Activated naive CD4-positive, alpha-beta T cell treated with anti-CD3 and anti-CD28 coated beads for 36 hours (primary cell): ENCODE data around the gene DERA. TPM values are rescaled to one million over a fixed set of nuclear protein-coding genes. Genes with fewer than 3 reads are reported as not detected.
"Not testable (repeated sequence)": the region's sequence is repeated elsewhere in the genome, so short reads cannot be mapped to it uniquely, and the experiment has no call there.

Source experiments
- CTCF ChIA-PET: fragments of 350-600 bp; sonication (Branson Sonifier 250); formaldehyde crosslinking; loops from one replicate; lab custom pipeline; 2021; ENCODE audit warnings: antibody characterized with exemption; lab: Charles Lee
- DNase-seq: peaks from one replicate; pipeline ENCODE4 v3.0.0-alpha.2; 2020
- H3K27ac Mint-ChIP-seq: one replicate; pipeline ENCODE4 v1.8.0; 2021; ENCODE audit warnings: mild to moderate bottlenecking, mixed read lengths
- H3K27me3 Mint-ChIP-seq: one replicate; pipeline ENCODE4 v1.8.0; 2021; ENCODE audit warnings: low read depth, mixed read lengths
- H3K36me3 Mint-ChIP-seq: one replicate; pipeline ENCODE4 v1.8.0; 2021; ENCODE audit warnings: low read depth, mixed read lengths
- H3K4me1 Mint-ChIP-seq: one replicate; pipeline ENCODE4 v1.8.0; 2021; ENCODE audit warnings: low read depth, mixed read lengths
- H3K4me3 Mint-ChIP-seq: one replicate; pipeline ENCODE4 v1.8.0; 2021; ENCODE audit warnings: mild to moderate bottlenecking, moderate library complexity, mixed read lengths
- H3K9me3 Mint-ChIP-seq: one replicate; pipeline ENCODE4 v1.8.0; 2021; ENCODE audit warnings: mixed read lengths
- intact Hi-C: fragments of 100-400 bp; cut with micrococcal nuclease; formaldehyde crosslinking; loops from one replicate; pipeline ENCODE4 v1.15.1; 2023
- total RNA-seq, 2 experiments: library from RNA; stranded (reverse); gene quantifications; one replicate each; pipeline ENCODE4 v1.2.3, GENCODE V29; 2021

The DERA gene
- total RNA-seq, 2 experiments from 2014 or later = 29.8 to 31.0 TPM

- intact Hi-C loops = no loop called here
- no peaks in the 10 kb centered on the region for H3K9me3 Mint-ChIP-seq
- DNase-seq = no peak
- peaks cover 2% of the 10 kb centered on the region for H3K4me1 Mint-ChIP-seq
- H3K27ac Mint-ChIP-seq = no peak overlapping the region
- H3K27me3 Mint-ChIP-seq = no peaks in the 10 kb centered on the region
- H3K36me3 Mint-ChIP-seq = peaks cover 11% of the 10 kb centered on the region
- no peak overlapping the region for H3K4me3 Mint-ChIP-seq
- CTCF ChIA-PET = no interaction called here
Observed at GRCh38 chr12:15996254-15996653, 85.1 kb downstream of the DERA start.

DNA sequence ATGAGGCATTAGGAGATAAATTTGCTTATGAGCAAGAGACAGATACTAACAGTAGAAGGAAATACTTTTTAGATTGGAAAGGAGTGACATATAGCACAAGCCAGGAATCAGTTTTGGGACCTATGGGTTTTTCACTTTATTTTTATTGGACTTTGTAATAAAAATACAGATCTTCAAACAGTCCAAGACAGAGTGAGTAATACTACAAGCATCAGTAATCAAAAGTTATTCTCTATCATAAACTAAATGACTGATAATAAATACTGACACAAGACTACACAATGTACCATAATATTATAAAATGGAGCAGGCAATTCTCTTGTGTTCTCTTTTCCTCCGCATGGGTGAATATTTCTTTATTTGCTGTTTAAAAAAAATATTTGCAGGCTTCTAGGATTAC, 85.8 kb downstream of the DERA start:
- Mint-ChIP-seq H3K4me1 (peaks cover 2% of the 10 kb centered on the region), H3K27ac (no peak overlapping the region), H3K4me3 (no peak overlapping the region), H3K9me3 (no peaks in the 10 kb centered on the region), H3K27me3 (no peaks in the 10 kb centered on the region), H3K36me3 (peaks cover 11% of the 10 kb centered on the region)
- no peak for DNase-seq
- CTCF ChIA-PET = no interaction called here
- intact Hi-C loops = no loop called here

DNA sequence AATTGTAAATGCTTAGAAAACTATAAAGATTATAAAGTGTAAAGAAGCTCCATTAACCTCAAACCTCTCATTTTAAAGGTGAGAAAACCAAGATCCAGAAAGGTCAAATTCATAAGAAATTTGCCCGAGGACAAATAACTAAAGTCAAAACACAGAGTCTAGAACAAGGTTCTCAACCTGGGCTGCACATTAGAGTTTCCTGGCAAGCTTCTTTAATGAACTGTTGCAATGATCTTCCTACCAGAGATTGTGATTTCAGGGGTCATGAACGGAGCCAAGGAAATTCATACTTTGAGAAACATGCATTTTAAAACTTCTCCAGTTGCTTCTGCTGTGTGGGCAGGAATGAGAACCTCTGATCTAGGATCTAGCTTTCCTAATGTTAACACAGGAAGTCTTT, 86.8 kb downstream of the DERA start:
- Mint-ChIP-seq H3K9me3 (no peaks in the 10 kb centered on the region), H3K4me1 (peaks cover under 1% of the 10 kb centered on the region), H3K27ac (no peak overlapping the region), H3K36me3 (peaks cover 5% of the 10 kb centered on the region), H3K4me3 (no peak overlapping the region), H3K27me3 (no peaks in the 10 kb centered on the region)
- intact Hi-C loops = no loop called here
- CTCF ChIA-PET = no interaction called here
- DNase-seq = no peak

- no peak overlapping the region for H3K27ac Mint-ChIP-seq
- H3K4me3 Mint-ChIP-seq = no peak overlapping the region
- no peak for DNase-seq
- no peaks in the 10 kb centered on the region for H3K9me3 Mint-ChIP-seq
- intact Hi-C loops = no loop called here
- no peaks in the 10 kb centered on the region for H3K4me1 Mint-ChIP-seq
- H3K27me3 Mint-ChIP-seq = no peaks in the 10 kb centered on the region
- CTCF ChIA-PET = no interaction called here
- H3K36me3 Mint-ChIP-seq = peaks cover 21% of the 10 kb centered on the region
Observed at GRCh38 chr12:16002880-16003279, 91.7 kb downstream of the DERA start.

- CTCF ChIA-PET = no interaction called here
- no peak overlapping the region for H3K27ac Mint-ChIP-seq
- intact Hi-C loops = no loop called here
Observed at GRCh38 chr12:16003460-16003859, 92.3 kb downstream of the DERA start.

DNA sequence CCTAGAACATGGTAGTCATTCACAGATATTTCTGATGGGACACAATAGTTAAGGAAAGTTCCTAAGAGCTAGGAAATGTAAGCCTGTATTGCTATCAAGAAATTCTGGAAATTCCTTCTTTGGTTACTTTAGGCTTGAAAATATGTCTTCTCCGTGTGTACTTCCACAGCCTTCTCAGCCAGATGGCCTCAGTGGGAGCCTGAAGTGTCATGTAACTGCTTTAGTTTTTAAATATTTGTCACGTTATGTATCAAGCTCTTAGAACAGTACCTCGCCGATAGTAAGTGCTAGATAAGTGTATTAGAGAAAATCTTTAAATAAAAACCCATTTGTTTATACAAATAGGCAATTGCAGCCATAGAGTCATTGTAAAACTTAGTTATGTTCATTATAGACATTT, 95.6 kb downstream of the DERA start:
- CTCF ChIA-PET = no interaction called here

More at GRCh38 chr12:16003460-16003859, 92.3 kb downstream of the DERA start:
- Mint-ChIP-seq H3K36me3 (peaks cover 27% of the 10 kb centered on the region), H3K9me3 (no peaks in the 10 kb centered on the region), H3K4me1 (no peaks in the 10 kb centered on the region), H3K4me3 (no peak overlapping the region), H3K27me3 (no peaks in the 10 kb centered on the region)
- no peak for DNase-seq

GRCh38 chr12:16008421-16008824, 97.3 kb downstream of the DERA start:
- intact Hi-C loops = no loop called here
- Mint-ChIP-seq H3K27me3 (no peaks in the 10 kb centered on the region), H3K4me3 (no peak overlapping the region), H3K4me1 (no peaks in the 10 kb centered on the region), H3K36me3 (peaks cover 49% of the 10 kb centered on the region), H3K9me3 (peaks cover 9% of the 10 kb centered on the region), H3K27ac (no peak overlapping the region)
- no peak for DNase-seq
- CTCF ChIA-PET = no interaction called here

More for the DNA sequence above, 95.6 kb downstream of the DERA start:
- Mint-ChIP-seq H3K9me3 (peaks cover under 1% of the 10 kb centered on the region), H3K27me3 (no peaks in the 10 kb centered on the region), H3K4me3 (no peak overlapping the region), H3K36me3 (peaks cover 37% of the 10 kb centered on the region), H3K27ac (no peak overlapping the region), H3K4me1 (no peaks in the 10 kb centered on the region)
- no peak for DNase-seq
- intact Hi-C loops = no loop called here

GRCh38 chr12:16012117-16012516, 101.0 kb downstream of the DERA start:
- Mint-ChIP-seq H3K27ac (no peak overlapping the region), H3K36me3 (peaks cover 65% of the 10 kb centered on the region), H3K27me3 (no peaks in the 10 kb centered on the region), H3K4me3 (no peak overlapping the region), H3K4me1 (no peaks in the 10 kb centered on the region), H3K9me3 (peaks cover 25% of the 10 kb centered on the region)
- intact Hi-C loops = no loop called here
- CTCF ChIA-PET = no interaction called here
- no peak for DNase-seq

DNA sequence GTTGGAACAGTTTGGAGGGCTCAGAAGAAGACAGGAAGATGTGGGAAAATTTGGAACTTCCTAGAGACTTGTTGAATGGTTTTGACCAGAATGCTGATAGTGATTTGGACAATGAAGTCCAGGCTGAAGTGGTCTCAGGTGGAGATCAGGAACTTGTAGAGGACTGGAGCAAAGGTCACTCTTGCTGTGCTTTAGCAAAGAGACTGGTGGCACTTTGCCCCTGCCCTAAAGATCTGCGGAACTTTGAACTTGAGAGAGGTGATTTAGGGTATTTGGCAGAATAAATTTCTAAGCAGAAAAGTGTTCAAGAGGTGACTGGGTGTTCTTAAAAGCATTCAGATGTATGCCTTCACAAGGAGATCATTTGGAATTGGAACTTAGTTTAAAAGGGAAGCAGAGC, 102.6 kb downstream of the DERA start:
- CTCF ChIA-PET, intact Hi-C loops, H3K4me3 Mint-ChIP-seq, DNase-seq, H3K4me1 Mint-ChIP-seq, H3K27ac Mint-ChIP-seq, H3K27me3 Mint-ChIP-seq: not testable (repeated sequence)
- Mint-ChIP-seq H3K9me3 (peaks cover 25% of the 10 kb centered on the region), H3K36me3 (peaks cover 57% of the 10 kb centered on the region)

DNA sequence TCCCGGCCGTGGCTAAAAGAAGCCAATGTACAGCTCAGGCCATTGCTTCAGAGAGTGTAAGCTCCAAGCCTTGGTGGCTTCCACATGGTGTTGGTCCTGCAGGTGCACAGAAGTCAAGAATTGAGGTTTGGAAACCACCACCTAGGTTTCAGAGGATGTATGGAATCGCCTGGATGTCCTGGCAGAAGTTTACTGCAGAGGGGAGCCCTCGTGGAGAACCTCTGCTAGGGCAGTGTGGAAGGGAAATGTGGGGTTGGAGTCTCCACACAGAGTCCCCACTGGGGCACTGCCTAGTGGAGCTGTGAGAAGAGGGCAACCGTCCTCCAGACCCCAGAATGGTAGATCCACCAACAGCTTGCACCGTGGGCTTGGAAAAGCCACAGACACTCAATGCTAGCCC, 103.3 kb downstream of the DERA start:
- Mint-ChIP-seq H3K36me3 (peaks cover 60% of the 10 kb centered on the region), H3K9me3 (peaks cover 25% of the 10 kb centered on the region)
- DNase-seq = peak; percentile 8
- H3K4me1 Mint-ChIP-seq, H3K4me3 Mint-ChIP-seq, H3K27ac Mint-ChIP-seq, intact Hi-C loops, CTCF ChIA-PET, H3K27me3 Mint-ChIP-seq: not testable (repeated sequence)

DNA sequence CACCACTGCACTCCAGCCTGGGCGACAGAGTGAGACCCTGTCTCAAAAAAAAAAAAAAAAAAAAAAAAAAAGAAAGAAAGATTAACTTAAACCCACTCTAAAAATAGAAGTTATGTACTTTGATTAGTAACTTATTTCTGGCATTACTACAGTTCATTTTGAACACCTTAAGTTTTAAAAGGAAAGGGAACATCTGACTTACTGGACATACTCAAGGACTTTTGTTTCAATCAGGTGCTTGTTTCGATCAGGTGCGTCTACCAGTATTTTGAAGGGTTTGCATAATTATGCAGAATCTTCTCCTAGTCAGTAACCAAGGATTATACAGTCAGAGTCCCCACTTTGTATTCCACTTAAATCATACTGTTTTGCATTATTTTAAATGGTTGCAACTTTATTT, 105.6 kb downstream of the DERA start:
- CTCF ChIA-PET = no interaction called here
- intact Hi-C loops = no loop called here
- no peak overlapping the region for H3K4me3 Mint-ChIP-seq
- H3K4me1 Mint-ChIP-seq = no peaks in the 10 kb centered on the region
- peaks cover 39% of the 10 kb centered on the region for H3K9me3 Mint-ChIP-seq
- H3K27me3 Mint-ChIP-seq = no peaks in the 10 kb centered on the region
- no peak overlapping the region for H3K27ac Mint-ChIP-seq
- peaks cover 73% of the 10 kb centered on the region for H3K36me3 Mint-ChIP-seq
- DNase-seq = no peak

DNA sequence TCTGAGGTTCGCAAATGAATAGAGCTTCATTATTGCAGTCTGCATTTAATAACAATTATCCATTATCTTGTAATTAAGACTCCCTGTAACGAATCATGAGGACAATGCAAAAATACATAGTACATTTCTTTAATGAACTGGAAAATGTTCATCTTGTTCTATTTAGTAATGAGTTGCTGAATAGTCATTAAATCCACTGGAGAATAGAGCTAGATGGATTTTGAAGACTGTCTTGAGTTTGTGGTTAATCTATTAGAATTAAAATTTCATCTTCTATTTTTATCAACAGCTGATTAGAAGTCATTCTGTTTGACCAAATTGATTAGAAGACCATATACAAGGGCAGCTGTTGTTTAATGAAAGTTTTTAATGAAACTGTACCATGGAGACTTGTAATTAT, 107.2 kb downstream of the DERA start:
- Mint-ChIP-seq H3K4me3 (no peak overlapping the region), H3K36me3 (peaks cover 73% of the 10 kb centered on the region), H3K4me1 (no peaks in the 10 kb centered on the region), H3K9me3 (peaks cover 37% of the 10 kb centered on the region), H3K27ac (no peak overlapping the region), H3K27me3 (no peaks in the 10 kb centered on the region)
- no peak for DNase-seq
- CTCF ChIA-PET = no interaction called here
- intact Hi-C loops = no loop called here

DNA sequence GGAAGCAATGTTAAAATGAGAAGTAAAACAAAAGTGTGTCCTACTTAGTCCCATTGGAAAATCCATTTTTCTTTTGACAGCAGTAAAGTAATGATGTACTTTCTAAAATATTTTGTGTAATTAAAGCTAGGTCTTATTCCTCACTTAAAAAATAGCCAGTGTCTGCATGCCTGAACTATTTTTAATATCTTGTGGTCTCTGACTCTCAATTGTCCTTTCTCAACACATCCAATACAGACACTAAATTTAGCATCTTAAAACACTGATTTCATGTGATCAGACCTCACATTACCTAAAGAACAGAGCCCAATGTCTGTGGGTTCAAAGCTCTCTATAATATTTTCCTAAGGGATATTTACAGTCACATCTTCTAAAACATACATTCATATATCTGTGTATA, 108.0 kb downstream of the DERA start:
- H3K27ac Mint-ChIP-seq = no peak overlapping the region
- H3K27me3 Mint-ChIP-seq = no peaks in the 10 kb centered on the region
- peaks cover 70% of the 10 kb centered on the region for H3K36me3 Mint-ChIP-seq
- H3K4me1 Mint-ChIP-seq = no peaks in the 10 kb centered on the region
- intact Hi-C loops = no loop called here
- no peak for DNase-seq
- H3K4me3 Mint-ChIP-seq = no peak overlapping the region
- H3K9me3 Mint-ChIP-seq = peaks cover 29% of the 10 kb centered on the region
- CTCF ChIA-PET = no interaction called here

DNA sequence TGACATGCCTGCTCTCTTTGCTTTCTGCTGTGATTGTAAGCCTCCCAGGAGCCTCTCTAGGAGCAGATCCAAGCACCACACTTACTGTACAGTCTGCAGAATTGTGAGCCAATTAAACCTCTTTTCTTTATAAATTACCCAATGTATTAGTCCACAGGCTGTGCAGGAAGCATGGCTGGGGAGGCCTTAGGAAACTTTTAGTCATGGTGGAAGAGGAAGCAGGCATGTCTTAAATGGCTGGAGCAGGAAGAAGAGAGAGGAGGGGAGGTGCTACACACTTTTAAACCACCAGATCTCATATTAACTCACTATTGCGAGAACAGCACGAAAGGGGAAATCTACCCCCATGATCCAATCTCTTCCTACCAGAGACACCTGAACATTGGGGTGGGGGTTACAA, 108.9 kb downstream of the DERA start:
- H3K4me1 Mint-ChIP-seq = no peaks in the 10 kb centered on the region
- intact Hi-C loops = no loop called here
- H3K36me3 Mint-ChIP-seq = peaks cover 63% of the 10 kb centered on the region
- no peak overlapping the region for H3K4me3 Mint-ChIP-seq
- no peak overlapping the region for H3K27ac Mint-ChIP-seq
- no peaks in the 10 kb centered on the region for H3K27me3 Mint-ChIP-seq
- H3K9me3 Mint-ChIP-seq = peaks cover 22% of the 10 kb centered on the region
- CTCF ChIA-PET = no interaction called here
- no peak for DNase-seq
